ENCODE results near the gene SLIT3.

GRCh38 chr5:168655316-168655715, 645.6 kb downstream of the SLIT3 start:
- TF ChIP-seq EZH2phosphoT487 (IDR thresholded peaks at IDR 0.05; ENCODE audit: low read depth), result no peak
- no peak for TF ChIP-seq CTCF (IDR thresholded peaks at IDR 0.05; ENCODE audit: low read depth, low read length)
